Uterus (tissue), 4 donors: ENCODE data around the gene TRIM6. TPM values are rescaled to one million over a fixed set of nuclear protein-coding genes. Genes with fewer than 3 reads are reported as not detected.
A peak's percentile ranks its signal among the peaks of the same experiment; 100 is the strongest.

Experiments used
- DNase-seq, 2 donors: peaks; one replicate each; pipeline ENCODE4 v3.0.0-alpha.2; 2019 to 2020
- H3K27ac ChIP-seq, 2 donors: fragments of 200-600 bp; sonication (generic); 1 replicate in 1 of 2; 2 replicates in 1 of 2; pipeline ENCODE4 v1.5.1; 2016 to 2018
- H3K27me3 ChIP-seq, 2 donors: fragments of 200-600 bp; sonication (generic); one replicate each; pipeline ENCODE4 v1.5.1; 2018 to 2019; ENCODE audit warnings: control low read depth in 1 of 2
- H3K36me3 ChIP-seq, 2 donors: fragments of 200-600 bp; sonication (generic); one replicate each; pipeline ENCODE4 v1.5.1; 2019; ENCODE audit warnings: control low read depth in 1 of 2
- H3K4me1 ChIP-seq, 2 donors: fragments of 200-600 bp; sonication (generic); one replicate each; pipeline ENCODE4 v1.5.1; 2018 to 2019; ENCODE audit warnings: control low read depth in 1 of 2
- H3K4me3 ChIP-seq, 2 donors: fragments of 200-600 bp; sonication (generic); 1 replicate in 1 of 2; 2 replicates in 1 of 2; pipeline ENCODE4 v1.5.1; 2018 to 2019; ENCODE audit warnings: mild to moderate bottlenecking in 1 of 2
- H3K9me3 ChIP-seq, 2 donors: fragments of 200-600 bp; sonication (generic); one replicate each; pipeline ENCODE4 v1.5.1; 2019; ENCODE audit warnings: control low read depth in 1 of 2
- CTCF ChIP-seq, 4 experiments: fragments of 200-600 bp in 2 of 4; fragments of 450-650 bp in 2 of 4; sonication (generic) in 2 of 4; IDR thresholded peaks; one replicate each; pipeline ENCODE4 v1.5.1; 2016 to 2019; ENCODE audit warnings: antibody characterized with exemption in 4 of 4, mild to moderate bottlenecking in 2 of 4, moderate library complexity in 1 of 4
- POLR2A ChIP-seq, 2 donors: fragments of 450-650 bp; IDR thresholded peaks; one replicate each; pipeline ENCODE4 v1.6.1; 2016; ENCODE audit warnings: antibody characterized with exemption in 2 of 2, mild to moderate bottlenecking in 1 of 2, moderate library complexity in 1 of 2
- intact Hi-C: fragments of 100-400 bp; cut with DNase I; formaldehyde crosslinking; loops from one replicate; pipeline ENCODE4 v1.15.1; 2023; ENCODE audit warnings: low total_unique reads
- total RNA-seq, 4 donors: library from RNA; depleted of rRNA in 3 of 4; stranded (reverse); fragments of >200 nt in 3 of 4; gene quantifications; one replicate each; pipeline versions ENCODE4 v1.1.0 to v1.2.4, GENCODE V29; 2014 to 2023
- donor health status: DM: yes; HTN: yes; CAD: no.

The TRIM6 gene
- total RNA-seq, 4 donors from 2014 or later, result 4.3 to 11.5 (median 7.2) TPM

GRCh38 chr11:5625281-5625680, 28.8 kb downstream of the TRIM6 start:
- intact Hi-C loops, result no loop called here

GRCh38 chr11:5626196-5626595, 29.8 kb downstream of the TRIM6 start:
- TF ChIP-seq CTCF (IDR thresholded peaks at IDR 0.05) (no peak), POLR2A (IDR thresholded peaks at IDR 0.05) (no peak)
- no peak overlapping the region for H3K4me3 ChIP-seq
- H3K4me1 ChIP-seq, result no peaks in the 10 kb centered on the region

More at GRCh38 chr11:5625281-5625680, 28.8 kb downstream of the TRIM6 start:
- no peaks in the 10 kb centered on the region for H3K4me1 ChIP-seq
- H3K27me3 ChIP-seq, result no peaks in the 10 kb centered on the region
- no peaks in the 10 kb centered on the region for H3K9me3 ChIP-seq
- DNase-seq, result no peak
- TF ChIP-seq POLR2A (IDR thresholded peaks at IDR 0.05), result no peak
- TF ChIP-seq CTCF (IDR thresholded peaks at IDR 0.05), result no peak
- H3K4me3 ChIP-seq, result peak overlapping the region; percentile 47 to 51
- H3K27ac ChIP-seq, result peak overlapping the region; percentile 71 to 77
- no peaks in the 10 kb centered on the region for H3K36me3 ChIP-seq

GRCh38 chr11:5631417-5631816, 35.0 kb downstream of the TRIM6 start:
- Histone ChIP-seq H3K36me3 (no peaks in the 10 kb centered on the region), H3K27me3 (no peaks in the 10 kb centered on the region), H3K4me3 (no peak overlapping the region), H3K27ac (no peak overlapping the region), H3K9me3 (no peaks in the 10 kb centered on the region), H3K4me1 (no peaks in the 10 kb centered on the region)
- TF ChIP-seq CTCF (IDR thresholded peaks at IDR 0.05), result no peak
- no peak for TF ChIP-seq POLR2A (IDR thresholded peaks at IDR 0.05)
- intact Hi-C loops, result no loop called here
- no peak for DNase-seq

More at GRCh38 chr11:5626196-5626595, 29.8 kb downstream of the TRIM6 start:
- H3K9me3 ChIP-seq, result no peaks in the 10 kb centered on the region
- H3K27ac ChIP-seq, result no peak overlapping the region
- intact Hi-C loops, result no loop called here
- H3K27me3 ChIP-seq, result no peaks in the 10 kb centered on the region
- DNase-seq, result no peak
- no peaks in the 10 kb centered on the region for H3K36me3 ChIP-seq

GRCh38 chr11:5631969-5632635, 35.7 kb downstream of the TRIM6 start:
- no peak for TF ChIP-seq CTCF (IDR thresholded peaks at IDR 0.05)
- no peak for TF ChIP-seq POLR2A (IDR thresholded peaks at IDR 0.05)

GRCh38 chr11:5639953-5640352, 43.5 kb downstream of the TRIM6 start:
- TF ChIP-seq CTCF (IDR thresholded peaks at IDR 0.05) (no peak), POLR2A (IDR thresholded peaks at IDR 0.05) (no peak)
- Histone ChIP-seq H3K36me3 (no peaks in the 10 kb centered on the region), H3K27ac (no peak overlapping the region), H3K27me3 (no peaks in the 10 kb centered on the region), H3K4me1 (no peaks in the 10 kb centered on the region), H3K9me3 (no peaks in the 10 kb centered on the region), H3K4me3 (no peak overlapping the region)
- intact Hi-C loops, result no loop called here
- no peak for DNase-seq

More at GRCh38 chr11:5631969-5632635, 35.7 kb downstream of the TRIM6 start:
- no peak overlapping the region for H3K4me3 ChIP-seq
- intact Hi-C loops, result no loop called here
- no peaks in the 10 kb centered on the region for H3K27me3 ChIP-seq
- H3K27ac ChIP-seq, result no peak overlapping the region
- no peaks in the 10 kb centered on the region for H3K4me1 ChIP-seq
- no peak for DNase-seq
- H3K9me3 ChIP-seq, result no peaks in the 10 kb centered on the region
- no peaks in the 10 kb centered on the region for H3K36me3 ChIP-seq
